PC-3 (cell line): ENCODE results near the gene PIH1D1.

Experiments
- CTCF ChIP-seq: fragments of 300-600 bp; sonication (generic); conservative IDR thresholded peaks from 2 replicates; pipeline ENCODE4 v1.5.1; 2017; ENCODE audit warnings: antibody characterized with exemption, low read depth, mild to moderate bottlenecking, low read length
- EZH2 ChIP-seq: fragments of 300-600 bp; sonication (generic); IDR thresholded peaks from one replicate; pipeline ENCODE4 v1.6.1; 2017; ENCODE audit warnings: antibody characterized with exemption, mild to moderate bottlenecking, low read length; ENCODE audit not compliant: unreplicated experiment

GRCh38 chr19:49499030-49499670 lies 47.5 kb upstream of the PIH1D1 start:
- TF ChIP-seq CTCF (no peak), EZH2 (no peak)
